GM18868 (cell line): Measurements from ENCODE around the gene TEX14.
"Not testable (repeated sequence)": the region's sequence is repeated elsewhere in the genome, so short reads cannot be mapped to it uniquely, and the experiment has no call there.

Experiments
- ATAC-seq: cut with Tn5 transposase; IDR thresholded peaks from one replicate; pipeline ENCODE4 v1.9.1; 2021; ENCODE audit warnings: mild to moderate bottlenecking, moderate library complexity; ENCODE audit not compliant: unreplicated experiment

TEX14 gene

DNA sequence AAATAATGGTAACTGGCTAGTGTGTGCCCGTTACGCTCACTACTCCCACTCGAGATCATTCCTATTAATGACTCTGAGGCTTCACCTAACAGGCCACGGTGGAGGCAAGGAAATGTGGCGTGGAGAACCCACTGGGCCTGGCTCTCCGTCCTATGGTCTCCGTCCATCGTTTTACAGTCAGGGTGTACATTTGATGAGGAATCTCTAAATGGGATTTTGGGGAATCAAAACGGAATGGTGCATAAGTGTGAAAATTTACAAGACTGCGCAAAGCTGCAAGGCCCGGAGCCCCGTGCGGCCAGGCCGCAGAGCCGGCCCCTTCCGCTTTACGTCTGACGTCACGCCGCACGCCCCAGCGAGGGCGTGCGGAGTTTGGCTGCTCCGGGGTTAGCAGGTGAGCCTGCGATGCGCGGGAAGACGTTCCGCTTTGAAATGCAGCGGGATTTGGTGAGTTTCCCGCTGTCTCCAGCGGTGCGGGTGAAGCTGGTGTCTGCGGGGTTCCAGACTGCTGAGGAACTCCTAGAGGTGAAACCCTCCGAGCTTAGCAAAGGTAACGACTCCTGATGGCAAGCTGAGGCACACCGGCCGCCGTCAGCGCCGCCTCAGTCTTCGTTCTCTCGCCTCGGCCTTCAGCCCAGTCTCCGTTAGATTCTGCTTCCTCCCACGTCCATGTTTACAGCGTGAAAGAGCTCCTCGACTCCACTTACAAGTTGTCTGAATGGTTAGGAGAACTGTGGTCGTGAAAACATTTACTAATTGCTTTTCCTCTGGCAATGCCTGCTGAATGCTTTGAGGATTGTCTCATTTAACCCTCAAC lies 602 bp upstream of the TEX14 start, which contains the start of gene RAD51C:
RAD51C (plus strand) TSS at position 364 of the 817 bp plus-strand sequence; CDS start at position 406, 42 bp downstream.
- ATAC-seq: peak; percentile 97

DNA sequence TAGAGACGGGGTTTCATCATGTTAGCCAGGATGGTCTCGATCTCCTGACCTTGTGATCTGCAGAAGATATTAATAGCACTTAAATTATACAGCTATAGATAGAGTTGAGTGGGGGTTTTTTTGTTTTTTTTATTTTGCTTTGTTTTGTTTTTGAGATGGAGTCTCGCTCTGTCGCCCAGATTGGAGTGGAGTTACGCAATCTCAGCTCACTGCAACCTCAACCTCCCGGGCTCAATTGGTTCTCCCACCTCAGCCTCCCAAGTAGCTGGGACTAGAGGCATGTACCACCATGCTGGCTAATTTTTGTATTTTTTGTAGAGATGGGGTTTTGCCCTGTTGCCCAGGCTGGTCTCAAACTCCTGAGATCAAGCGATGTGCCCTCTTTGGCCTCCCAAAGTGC lies 1.8 kb downstream of the TEX14 start:
- ATAC-seq: not testable (repeated sequence)

DNA sequence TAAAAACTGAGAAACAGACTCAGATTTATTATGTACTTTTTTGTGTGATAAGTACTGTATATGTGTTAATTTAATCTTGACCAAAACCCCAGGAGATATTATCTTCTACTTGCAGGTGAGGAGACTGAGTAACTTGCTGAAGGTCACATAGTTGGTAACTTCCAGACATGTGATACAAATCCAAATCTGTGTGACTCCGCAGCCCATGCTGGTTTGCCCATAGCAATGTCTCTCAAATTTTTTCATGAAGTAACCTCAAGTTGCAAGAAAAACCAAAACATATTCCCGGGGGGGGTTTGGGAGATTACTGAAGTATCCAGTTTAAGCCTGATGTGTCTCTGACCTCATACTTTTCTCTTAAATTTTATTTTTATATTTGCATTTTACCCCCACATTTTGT lies 3.3 kb downstream of the TEX14 start:
- no peak for ATAC-seq

DNA sequence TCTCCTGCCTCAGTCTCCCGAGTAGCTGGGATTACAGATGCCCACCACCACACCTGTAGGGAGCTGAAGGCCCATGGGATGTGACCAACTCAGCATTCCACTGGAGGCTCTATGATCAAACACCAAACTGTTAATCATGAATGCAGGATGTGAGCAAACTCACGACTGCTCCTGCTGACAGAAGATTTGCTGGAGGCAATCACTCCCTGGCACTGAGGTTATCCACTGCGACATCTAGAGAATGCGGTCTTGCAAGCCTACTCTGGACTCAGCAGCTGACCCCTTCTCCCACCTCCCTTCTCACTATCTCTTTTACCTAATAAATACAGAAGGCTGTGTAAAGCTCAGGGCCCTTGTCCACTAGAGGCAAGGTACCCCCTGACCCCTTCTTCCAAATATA lies 4.9 kb downstream of the TEX14 start:
- ATAC-seq: no peak

DNA sequence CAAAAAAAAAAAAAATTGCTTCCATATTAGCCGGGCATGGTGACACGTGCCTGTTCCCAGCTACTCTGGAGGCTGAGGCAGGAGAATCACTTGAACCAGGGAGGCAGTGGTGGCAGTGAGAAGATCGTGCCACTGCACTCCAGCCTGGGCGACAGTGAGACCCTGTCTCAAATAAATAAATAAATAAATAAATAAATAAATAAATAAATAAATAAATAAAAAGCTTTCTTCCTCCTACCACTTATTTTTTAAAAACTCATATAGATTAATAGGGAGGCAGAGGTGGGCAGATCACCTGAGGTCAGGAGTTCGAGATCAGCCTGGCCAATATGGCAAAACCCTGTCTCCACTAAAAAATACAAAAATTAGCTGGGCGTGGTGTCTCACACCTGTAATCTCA lies 7.4 kb downstream of the TEX14 start:
- not testable (repeated sequence) for ATAC-seq

DNA sequence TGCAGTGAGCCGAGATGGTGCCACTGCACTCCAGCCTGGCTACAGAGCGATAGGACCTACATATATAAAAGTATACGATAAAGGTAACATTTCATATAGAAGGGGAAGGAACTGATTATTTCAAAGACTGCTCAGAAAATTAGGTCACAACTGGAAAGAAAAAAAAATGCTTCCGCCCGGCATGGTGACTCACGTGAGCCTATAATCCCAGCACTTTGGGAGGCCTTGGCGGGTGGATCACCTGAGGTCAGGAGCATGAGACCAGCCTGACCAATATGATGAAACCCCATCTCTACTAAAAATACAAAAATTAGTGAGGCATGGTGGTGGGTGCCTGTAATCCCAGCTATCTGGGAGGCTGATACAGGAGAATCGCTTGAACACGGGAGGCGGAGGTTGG lies 7.8 kb downstream of the TEX14 start:
- no peak for ATAC-seq

DNA sequence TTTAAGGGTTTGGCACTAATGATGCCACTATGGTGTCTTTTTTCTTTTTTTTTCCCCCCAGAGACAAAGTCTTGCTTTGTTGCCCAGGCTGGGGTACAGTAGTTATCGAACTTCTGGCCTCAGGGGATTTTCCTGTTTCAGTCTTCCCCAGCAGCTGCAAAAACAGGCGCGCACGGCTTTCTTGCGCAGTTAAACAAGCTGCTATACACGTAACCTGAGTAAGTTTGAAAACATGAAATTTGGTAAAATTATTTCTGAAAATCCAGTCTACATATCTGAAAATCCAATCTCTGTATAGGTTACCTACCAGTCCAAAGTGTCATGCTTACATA lies 11.8 kb downstream of the TEX14 start:
- no peak for ATAC-seq

DNA sequence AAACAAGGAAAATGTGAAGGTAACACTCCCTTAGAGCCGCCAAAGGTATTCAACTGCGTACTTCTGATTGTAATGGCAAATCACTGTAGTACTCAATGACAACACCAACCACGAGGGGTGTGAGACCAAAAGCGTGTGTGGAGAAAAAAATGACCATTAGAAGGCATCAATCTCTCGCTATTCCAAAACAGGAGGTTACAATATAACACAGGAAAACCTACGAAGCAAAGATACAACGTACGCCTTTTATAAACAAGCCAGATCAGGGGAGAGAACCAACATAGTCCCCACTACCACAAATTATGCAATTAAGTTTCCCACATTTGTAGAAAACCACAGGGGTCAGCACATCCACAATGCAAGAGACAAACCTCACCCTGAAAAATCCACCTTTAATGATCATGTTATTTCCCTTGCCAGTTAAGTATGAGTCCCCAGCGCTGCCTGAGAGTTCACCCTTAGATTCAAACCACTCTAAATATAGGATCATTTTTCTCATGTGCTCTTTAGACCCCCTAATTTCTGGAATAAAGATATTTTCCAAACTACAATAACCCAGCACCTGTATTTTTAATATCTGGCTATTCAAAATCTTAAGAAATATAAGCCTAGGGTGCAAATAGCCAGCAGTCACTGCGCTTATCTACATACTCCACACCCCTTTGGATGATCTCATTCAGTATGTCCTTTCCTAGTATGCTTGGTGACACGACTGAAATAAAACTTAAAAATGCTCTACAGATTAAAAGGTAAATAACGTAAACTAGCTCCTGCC lies 12.4 kb downstream of the TEX14 start:
- no peak for ATAC-seq

DNA sequence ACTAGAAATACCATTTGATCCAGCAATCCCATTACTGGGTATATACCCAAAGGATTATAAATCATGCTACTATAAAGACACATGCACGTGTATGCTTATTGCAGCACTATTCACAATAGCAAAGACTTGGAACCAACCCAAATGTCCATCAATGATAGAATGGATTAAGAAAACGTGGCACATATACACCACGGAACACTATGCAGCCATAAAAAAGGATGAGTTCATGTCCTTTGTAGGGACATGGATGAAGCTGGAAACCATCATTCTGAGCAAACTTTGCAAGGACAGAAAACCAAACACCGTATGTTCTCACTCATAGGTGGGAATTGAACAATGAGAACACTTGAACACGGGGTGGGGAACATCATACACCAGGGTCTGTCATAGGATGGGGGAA lies 13.6 kb downstream of the TEX14 start:
- not testable (repeated sequence) for ATAC-seq

DNA sequence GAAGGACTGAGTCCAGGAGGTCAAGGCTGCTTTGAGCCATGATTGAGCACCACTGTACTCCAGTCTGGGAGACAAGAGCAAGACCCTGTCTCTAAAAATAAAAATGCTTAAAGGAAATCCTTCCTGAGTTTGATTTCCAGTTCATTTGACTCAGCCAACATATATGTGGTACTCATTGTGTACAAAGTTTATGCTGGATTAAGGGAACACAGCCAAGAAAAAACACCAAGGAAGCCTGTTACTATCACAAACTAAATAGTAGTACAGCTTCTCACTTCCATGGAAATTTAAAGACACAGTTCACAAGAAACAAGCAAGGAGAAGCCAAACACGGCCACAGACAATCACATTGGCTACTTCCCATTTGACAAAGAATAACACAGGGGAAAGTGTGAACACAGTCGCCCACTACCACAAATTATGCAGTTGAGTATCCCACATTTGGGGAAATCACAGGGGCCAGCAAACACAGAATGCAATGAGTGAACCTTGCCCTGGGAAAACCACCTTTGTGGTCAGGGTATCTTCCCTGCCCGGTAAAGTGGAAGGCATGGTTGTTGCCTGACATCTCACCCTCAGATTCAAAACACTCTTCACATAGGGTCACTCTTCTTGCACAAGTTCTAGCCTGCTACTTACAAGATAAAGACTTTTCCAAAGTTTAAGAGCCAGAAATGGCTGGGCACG lies 14.5 kb downstream of the TEX14 start:
- ATAC-seq: no peak

DNA sequence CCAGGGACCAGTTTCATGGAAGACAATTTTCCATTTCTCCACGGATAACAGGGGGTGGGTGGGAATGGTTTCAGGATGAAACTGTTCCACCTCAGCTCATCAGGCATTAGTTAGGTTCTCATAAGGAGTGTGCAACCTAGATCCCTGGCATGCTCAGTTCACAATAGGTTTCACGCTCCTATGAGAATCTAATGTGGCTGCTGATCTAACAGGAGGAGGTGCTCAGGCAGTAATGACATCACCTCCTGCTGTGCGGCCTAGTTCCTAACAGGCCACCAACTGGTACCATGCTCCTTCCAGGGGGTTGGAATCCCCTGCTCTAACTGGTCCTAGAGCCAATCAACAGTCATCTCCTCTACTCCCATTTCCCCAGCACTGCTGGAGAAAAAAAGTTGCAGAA lies 19.9 kb downstream of the TEX14 start:
- ATAC-seq: no peak

DNA sequence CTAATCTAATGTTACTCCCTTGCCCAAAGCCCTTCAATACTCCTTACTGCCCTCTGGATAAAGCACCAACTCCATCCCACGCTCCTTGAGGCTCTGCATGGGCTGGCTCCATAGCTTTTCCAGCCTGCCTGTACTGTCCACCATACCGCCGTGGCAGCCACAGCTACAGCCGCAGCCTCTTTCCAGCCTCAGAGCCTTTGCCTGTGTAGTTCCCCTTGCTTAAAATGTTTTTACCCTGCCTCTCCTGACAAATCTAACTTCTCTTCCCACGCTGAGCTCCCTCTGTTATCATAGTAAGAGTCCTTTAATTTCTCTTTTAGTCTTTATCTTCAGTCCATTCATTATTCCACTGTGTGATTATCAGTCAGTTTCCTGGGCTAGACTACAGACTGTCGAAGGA lies 22.0 kb downstream of the TEX14 start:
- ATAC-seq: no peak

DNA sequence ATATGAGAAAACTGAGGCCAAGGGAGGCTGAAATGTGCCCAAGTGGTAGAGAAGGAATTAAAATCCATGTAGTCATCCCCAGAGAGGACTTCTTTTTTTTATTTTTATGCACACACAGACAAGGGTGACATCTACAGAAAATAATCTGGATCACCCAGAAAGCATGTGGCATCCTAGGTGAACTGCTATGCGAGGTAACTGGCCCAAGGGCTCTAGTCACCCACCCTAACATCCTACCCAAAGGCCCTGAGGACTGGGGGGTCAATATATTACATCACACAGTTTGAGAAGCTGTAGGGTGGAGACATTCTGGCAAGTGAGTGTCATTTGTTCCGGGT lies 23.3 kb downstream of the TEX14 start:
- no peak for ATAC-seq

DNA sequence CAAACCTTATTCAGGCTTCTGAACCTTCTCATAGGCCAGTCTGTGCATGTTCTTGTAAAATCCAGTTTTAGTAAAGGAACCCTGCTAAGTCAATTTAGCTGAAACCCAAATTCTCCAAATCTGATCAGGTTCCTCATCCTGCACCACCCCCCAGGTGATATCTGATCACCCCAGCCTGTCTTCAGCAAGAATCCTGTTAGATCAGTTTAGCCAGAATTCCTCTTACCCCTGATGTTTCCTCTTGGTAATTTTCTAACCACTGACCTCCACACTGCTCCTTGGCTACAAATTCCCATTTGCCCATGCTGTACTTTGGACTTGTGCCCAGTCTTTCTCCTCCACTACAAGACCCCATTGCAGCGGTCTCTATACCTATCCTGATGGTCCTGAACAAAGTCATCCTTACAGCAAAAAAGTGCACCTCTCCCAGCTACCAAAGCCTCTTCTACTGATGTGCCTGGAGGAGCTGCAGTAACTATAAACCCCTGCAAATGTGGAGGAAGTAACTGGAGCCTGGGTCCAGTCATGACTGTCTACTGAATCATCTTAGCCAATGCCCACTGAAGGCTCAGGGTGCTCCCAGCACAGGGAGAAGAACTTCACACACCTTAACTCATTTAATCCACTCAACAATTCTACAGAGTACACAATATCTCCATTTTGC lies 23.8 kb downstream of the TEX14 start:
- no peak for ATAC-seq

DNA sequence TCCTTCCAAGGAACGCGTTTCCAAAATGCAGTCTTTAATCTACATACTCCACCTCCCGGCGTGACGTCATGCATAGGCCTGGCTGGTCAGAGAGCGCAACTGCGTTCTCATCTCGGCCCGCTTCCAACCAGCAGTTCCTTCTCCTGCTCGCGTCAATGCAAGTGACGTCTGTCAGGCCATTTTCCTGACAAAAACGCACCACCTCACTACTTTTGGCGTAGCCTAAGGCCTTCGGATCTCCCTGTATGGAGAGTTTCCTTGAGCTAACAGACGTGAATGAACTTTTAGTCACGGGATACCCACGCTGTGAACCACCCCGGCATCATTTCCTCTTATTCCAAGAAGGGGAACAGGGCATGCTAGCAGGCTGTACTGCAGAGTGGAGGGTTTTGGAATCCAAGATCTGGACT lies 25.0 kb downstream of the TEX14 start:
- no peak for ATAC-seq

DNA sequence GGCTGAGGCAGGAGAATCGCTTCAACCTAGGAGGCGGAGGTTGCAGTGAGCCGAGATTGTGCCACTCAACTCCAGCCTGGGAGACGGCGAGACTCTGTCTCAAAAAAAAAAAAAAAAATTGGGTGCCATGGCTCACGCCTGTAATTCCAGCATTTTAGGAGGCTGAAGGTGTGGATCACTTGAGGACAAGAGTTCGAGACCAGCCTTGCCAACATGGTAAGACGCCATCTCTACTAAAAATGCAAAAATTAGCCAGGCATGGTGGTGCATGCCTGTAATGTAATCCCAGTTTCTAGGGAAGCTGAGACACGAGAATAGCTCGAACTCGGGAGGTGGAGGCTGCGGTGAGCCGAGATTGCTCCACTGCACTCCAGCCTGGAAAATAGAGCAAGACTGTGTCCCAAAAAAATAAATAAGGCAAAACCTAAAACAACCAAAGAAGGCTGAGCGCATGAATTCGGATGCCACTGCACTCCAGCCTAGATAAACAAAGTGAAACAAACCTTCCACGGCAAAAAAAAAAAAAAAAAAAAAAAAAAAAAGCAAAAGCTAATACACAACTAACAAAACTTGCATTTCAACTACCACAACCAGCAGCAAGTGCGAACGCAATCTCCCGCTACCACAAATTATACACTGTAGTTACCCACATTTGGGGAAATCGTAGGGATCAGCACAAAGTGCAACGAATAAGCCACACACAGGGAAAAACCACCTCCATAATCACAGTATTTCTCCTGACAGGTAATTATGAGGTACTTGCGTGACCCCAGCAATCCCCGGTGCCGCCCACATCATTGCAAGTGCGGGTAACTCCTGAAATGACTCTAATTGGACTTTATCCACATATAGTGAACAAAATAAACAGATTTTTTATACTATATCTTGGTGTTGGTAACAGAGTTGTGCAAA lies 25.6 kb downstream of the TEX14 start:
- ATAC-seq: no peak

DNA sequence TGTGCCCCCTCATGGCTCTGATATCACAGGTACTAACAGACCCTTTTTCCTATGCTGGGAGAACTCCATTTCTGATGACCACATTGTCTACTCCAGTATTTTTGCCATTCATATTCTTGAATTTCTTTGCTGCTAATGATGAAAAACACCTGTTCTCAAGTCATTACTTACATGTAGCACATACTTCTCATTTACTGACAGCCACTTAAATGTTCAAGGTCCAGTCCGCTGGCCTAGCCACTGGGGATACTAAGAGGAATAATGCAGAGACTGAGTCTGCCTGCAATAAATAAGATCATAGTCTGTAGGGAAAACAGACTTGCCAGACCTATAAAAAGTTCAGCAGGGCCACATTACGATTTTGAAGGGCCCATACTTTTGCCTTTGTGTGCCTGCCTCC lies 27.5 kb downstream of the TEX14 start:
- no peak for ATAC-seq

DNA sequence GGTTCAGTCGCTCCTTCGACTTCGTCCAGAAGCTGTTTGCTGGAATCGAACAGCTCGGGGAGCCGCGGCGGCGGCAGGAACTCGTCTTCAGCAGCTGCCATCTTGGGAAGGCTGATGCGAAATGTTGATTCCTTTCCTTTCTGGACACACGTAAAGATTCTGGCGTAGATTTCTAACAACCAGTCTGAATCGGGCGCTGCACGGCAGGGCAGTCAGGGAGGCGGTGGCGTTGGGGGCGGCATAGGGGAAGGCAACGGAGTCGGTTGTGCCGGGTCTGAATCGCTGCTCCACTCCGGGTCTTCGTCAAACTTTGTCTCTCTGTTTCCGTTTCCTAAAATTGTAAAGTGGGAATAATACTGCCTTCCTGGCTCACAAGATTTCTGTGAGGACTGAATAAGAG lies 30.3 kb downstream of the TEX14 start:
- no peak for ATAC-seq

DNA sequence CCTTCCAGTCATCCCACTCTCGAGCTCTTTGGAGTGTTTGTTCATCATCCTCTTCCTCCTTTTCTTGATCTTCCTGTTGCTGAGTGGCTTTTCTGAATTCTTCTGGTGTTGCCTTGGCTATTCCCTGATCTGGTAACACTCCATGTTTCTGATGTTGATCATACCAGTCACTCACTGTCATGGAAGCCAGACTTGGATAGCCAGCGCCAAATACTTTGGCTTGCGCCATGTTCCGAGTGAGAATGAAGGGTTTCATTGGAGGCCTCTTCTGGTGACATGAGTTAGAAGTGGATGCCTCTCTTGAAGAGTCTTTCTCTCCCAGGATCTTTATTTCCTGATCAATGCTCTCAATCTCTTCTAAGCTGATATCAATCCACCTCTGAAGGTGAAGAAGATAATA lies 31.2 kb downstream of the TEX14 start:
- no peak for ATAC-seq

DNA sequence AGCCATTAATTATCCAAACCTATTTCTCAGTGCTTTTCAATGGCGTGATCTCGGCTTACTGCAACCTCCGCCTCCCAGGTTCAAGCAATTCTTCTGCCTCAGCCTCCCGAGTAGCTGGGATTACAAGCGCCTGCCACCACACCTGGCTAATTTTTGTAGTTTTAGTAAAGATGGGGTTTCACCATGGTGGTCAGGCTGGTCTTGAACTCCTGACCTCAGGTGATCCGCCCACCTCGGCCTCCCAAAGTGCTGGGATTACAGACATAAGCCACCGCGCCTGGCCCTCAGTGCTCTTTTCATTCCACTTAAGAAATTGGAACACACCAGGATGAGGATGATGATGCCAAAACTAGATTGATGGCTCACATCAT lies 32.1 kb downstream of the TEX14 start:
- ATAC-seq: not testable (repeated sequence)
